NCI-H82 treated with DMSO at 0.1 percent for 48 hours (cell line): ENCODE results near the gene PI16.
"Not testable (repeated sequence)": the region's sequence is repeated elsewhere in the genome, so short reads cannot be mapped to it uniquely, and the experiment has no call there.

Experiments used
- DNase-seq: peaks from one replicate; lab custom pipeline; 2025; ENCODE audit not compliant: unreplicated experiment; lab: John Stamatoyannopoulos, UW

Gene PI16

DNA sequence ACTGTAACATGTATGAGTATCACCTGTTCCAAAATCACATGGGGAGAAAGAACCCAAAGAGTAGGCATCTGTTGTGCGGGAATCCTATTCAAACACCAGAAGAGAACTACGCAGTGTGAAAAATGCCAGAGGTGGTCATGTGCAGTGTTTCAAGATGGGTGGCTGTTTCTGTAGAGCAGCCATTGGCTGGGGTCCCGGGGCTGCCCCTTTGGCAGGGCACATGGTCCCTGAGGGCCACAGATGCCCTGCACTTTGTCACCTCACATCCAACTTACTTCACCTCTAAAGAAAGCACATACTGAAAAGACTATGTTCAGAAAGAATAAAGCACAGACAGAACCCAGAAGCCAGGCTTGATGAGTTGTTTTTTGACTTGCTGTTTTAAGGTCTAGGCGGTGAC, 19.1 kb downstream of the PI16 start:
- no peak for DNase-seq

DNA sequence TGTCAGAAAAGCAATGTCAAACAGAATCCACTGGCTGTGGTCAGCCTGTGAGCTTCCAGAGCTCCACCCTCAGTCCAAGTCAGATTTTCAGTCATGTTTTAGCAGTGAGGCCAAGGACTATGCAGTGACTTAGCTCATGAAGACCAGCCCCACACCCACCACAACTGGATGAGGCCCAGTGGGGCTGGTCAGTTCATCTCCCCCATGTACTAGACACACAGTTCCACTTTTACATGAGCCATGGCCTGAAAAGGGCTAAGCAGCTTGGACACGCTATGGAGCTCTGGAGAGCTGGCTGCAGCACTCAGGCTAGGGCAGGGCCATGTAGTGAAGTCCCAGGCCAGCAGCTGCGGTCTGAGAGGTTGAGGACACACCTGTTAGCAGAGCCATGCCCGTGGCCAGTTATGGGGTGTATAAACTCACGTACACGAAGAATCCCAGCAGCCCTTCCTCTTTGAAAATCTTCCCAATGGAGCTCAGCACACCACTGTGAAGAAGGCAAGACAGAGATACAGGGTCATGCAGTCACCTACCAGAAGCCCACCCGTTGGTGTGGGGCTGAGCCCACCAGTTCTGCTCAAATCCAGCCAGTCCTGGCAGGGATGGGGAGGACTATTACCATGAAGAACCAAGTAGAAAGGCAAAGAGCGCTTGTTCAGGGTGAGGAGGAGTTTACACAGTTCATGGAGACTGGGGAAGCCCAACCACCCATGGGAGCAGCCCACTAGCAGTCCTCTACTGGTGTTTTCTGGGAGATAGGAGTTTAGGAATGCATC, 20.9 kb downstream of the PI16 start:
- DNase-seq: no peak

DNA sequence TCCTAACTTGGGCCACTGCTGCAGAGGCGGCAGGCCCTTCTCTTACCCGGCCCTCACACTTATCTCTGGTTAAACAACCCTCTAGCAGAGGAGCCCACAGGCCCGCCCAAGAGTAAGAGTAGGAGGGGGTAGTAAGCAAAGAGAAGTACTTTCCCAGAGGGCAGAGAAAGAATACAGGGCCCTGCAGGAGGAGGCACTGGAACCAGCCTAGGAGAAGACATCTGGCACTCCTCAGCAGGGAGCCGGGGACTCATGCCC, 21.4 kb downstream of the PI16 start:
- no peak for DNase-seq

DNA sequence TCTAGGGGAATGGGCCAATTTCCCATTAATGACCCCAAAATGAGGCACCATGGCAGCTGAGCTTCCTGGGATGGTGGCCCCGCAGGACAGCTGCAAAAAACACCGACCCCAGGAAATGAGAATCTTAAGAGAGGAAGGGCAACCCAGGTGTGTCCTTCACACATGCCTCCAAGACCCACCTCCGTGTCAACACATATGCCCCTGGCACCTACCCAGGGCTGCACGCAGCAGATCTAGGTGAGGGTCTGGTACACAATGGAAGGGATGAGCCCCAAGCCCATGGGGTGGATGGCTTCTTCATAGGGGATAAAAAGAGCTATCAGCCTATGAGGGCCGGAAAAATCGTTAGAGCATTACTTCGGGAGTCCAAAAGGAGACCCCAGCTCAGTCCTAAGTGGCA, 22.0 kb downstream of the PI16 start:
- DNase-seq: no peak

DNA sequence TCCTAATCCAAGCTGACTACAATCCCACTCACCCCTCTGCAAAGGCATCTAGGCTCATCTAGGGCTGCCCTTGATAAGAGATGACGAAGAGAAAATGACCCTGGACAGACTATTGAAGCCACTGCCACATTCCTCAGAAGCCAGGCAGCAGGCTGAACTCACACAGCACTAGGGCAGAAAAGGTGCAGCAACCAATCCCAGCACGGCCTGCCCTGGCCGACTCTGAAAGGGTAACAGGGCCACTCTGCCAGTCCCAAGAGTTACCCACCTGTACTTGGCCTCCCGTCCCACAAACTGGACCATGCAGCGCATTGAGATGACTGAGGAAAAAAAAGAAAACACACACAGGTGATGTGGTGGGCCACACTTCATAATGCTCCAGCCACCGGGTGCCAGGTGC, 22.4 kb downstream of the PI16 start:
- DNase-seq: no peak

DNA sequence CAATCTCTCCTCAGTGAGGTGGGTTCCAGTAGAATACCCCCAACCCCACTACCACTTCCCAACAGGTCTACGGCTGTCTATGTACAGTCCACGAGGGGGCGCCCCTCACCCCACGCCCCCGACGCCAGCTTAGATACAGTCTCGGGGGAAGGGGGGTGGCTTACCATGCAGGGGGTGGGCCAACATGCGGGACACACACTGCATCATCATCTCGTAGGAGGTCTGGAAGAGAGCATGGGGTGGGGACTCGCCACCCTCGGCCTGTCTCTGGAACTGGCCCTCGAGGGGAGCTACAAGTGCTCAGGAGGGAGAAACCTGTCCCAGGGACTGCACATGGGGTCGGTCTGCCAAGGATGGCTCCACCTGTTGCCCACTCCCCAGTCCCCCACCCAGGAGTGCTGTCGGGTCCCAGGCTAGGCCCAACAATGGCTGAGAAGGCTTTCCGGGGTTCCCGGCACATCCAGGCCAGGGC, 23.0 kb downstream of the PI16 start:
- no peak for DNase-seq

DNA sequence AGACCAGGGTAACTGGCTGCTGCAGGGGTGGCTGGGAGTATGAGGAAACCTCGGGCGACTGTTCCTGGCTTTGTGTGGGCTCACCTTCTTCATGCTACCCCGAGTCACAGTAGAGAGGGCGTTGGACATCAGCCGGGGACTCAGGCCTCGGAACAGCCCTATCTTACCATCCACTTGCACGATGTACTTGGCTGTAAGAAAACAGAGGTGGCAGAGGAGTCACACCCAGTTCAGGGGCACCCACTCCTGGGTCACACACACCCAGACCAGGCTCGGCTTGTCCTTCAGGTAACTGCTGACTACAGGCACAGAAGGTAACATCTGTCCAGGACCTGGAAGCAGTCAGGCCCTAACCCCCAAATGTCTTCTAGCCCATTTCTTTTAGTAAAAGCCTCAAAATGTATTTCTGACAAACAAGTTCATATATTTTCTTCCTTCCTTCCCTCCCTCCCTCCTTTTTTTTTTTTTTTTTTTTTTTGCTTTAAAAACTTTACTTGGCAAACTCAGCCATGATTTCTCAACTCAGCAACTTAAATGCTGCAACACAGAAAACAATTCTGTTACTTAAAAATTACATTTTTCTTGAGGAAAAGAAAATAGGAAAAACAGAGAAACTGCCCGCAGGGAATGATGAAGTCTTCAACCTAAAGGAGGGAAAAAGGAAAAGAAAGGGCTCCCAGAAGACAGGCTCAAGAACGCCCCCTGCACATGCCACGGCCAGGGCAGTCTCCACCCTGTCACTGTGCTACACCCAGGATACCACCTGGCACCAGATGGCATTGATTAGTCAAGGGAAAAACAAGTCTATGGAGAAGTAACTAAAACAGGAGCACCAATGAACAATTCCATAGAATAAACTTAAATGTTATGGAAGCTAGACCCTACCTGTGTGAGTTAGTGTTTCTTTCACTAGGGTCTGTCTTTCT, 24.1 kb downstream of the PI16 start:
- DNase-seq: no peak

DNA sequence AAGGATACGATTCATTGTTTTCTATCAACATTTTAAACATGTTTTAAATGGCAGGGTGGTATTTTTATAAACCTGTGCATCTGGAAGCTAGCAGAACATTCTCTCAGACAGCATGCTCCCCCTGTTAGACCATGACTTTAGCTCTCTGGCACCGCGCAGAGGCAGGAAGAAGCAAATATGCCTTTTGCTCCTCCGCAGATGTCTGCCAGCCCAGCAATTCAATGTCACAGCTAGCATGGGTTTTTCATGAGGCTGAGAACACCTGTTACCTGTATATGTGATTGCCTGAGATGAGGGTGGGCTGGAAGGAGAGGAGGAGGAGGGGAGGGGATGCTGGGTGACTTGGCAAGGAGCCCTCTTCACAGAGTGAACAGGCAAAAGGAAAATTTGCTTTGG, 24.8 kb downstream of the PI16 start:
- DNase-seq: no peak

DNA sequence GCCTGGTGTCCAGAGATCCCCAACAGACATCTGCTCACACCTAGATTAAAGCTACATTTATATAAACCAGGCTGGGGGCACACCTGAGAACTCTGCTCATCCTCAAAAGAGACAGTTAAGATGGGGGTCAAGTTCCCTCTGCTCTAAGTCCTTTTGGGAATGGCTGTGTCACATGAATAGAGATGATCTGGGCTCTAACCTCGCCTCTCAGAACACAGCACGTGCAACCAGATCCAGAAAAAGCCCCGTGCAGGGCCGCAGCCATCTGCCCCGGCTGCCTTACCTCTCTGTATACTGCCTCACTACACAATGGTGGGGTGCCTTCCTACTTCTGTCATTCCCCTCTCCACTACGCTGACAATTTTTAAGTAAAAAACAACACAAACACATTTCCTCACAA, 25.6 kb downstream of the PI16 start:
- DNase-seq: no peak

DNA sequence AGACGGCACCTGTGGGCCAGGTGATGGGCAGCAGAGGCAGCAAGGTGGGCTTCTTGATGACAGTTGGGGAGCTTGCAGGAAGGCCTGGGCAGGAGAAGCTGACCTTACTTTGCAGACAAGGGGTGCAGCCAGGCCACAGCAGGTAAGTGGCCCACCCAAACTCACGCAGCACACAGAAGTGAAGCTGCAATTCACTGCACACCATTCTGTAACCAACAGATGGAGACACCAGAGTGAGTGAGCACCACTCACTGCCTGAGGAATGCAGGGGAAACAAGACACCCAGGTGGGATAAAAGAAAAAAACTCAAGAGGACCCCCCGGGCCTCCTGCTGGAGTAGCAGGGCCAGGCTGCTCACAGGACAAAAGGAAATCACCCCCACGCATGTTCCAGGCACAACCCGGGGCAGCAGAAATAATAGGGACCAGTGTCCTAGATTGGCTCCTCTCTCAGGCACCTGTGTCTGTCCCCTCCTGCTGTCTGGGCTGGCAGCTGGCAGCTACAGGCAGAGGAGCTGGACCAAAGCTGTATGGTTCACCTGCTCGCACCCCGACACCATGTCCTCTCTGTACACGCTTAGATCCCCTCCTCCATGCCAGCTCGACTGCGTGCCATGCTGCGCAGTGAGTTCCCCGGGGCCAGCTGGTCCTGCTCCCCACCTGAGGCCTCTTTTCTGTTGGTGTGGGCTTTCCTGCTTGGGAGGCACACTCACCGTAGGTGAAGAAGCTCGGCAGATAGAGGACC, 26.5 kb downstream of the PI16 start:
- DNase-seq: no peak

DNA sequence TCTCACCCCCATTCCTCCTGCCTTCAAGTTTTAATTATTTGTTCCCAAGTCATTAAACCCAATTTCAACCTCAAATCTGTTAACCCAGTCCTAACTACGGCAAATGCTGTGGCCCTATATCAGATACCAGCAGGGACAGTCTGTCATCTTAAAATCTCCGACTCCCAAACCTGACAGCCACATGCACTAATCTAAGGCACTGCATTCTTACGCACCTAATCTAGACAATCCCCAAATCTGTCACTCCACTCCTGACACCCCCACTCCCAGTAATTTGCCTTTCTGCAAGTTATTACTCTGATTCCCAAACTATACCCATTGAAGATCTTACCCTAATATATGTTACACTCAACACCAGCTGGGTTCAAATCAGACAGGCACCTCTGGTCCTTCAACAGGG, 29.0 kb downstream of the PI16 start:
- DNase-seq: no peak

DNA sequence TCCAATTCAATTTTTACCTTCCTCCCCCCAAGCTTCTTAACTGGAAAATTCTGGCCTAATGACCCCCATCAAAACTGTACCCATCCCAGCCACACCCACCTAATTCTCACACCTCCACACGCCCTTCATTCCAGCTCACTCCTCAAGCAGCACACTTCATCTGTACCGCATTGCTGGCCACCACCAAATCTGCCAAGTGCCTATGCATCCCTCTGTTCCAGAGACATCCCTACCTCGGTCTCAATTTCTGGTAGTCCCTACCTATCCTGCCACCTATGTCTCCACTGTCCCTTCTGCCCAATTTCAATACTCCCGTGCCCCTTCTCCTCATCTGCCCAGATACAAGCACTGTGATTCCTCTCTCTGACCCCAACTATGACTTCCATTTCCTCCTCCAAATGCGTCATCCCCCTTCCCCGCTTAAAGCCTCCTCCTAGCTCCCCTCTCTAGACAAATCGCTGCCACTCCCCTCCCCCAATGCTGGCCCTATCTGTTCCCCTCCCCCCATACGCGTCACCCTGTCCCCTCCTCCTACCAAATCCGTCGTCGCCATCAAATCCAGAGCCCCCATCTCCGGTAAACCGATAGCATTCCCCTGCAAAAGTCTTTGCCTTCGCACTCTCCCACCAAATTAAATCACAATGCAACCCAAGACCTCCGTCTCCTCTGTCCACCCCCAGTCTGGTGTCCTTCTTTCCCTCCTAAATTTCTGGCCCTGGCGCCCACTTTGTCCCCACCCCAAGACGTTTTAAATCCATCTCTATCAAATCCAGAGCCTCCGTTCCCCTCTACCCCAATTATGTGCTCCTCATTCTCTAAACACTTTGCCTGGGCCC, 30.3 kb downstream of the PI16 start:
- peak; percentile 59 for DNase-seq

DNA sequence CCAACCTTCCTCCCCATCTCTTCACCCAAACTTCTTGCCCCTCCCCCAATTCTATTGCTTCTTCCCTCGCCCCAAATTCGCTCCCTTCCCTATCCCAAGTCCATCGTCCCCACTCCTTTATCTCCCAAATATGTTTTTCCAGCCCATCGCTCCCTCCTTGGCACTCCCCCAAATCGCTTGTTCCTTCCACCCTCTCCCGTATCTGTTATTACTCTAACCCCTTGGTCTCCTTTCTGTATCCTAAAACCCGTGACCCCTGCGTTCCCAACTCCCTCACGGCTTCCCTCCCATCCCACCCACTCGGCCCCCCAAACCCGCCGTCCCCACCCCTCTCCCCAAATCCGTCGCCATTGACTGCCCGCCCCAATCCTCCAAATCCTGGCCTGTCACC, 30.9 kb downstream of the PI16 start:
- DNase-seq: no peak

DNA sequence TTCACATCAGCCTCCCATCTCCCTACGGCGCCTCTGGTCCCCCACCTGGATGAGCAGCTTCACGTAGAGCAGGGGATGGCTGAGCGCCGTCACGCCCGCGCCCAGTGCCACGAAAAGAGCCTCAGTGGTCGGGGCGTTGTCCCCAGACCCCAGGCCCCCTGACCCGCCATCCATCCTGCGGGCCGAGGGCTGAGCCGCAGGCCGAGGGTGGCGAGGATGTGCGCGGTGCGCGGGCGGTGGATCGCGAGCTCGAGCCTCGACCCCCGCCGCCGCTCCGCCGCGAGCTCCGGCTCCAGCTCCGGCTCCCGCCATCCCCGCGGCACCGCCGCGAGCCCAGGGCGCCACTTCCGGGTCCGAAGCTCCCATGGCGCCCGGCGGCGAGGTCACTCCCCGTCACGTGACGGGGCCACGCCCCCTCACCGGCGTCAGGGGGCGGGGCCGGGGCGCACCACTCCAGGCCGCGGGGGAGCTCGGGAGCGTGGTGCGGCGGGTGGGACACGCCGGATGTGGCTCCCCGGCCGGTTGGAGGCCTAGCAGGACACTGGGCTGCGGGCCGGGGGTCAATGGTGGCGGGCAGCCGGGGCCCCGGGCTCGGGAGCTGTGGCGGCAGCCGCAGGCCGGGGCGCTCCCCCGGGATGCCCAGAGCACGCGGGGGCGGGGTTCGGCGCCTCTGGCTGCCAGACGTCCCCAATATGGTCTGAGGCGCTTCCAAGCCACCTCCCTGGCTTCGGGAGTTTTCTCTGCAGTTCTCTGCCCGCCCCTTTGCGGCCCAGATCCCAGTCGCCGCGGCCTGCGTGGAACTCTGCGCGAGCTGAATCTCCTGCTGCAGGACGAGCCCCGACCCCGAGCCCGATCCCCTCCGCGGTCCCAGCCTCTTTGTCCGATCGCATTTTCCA, 31.5 kb downstream of the PI16 start, which contains the start of gene MTCH1:
TSS of gene MTCH1 (minus strand) at position 389 of the 896 bp plus-strand sequence. CDS start at position 366, 23 bp downstream.
- peak; percentile 65 for DNase-seq

DNA sequence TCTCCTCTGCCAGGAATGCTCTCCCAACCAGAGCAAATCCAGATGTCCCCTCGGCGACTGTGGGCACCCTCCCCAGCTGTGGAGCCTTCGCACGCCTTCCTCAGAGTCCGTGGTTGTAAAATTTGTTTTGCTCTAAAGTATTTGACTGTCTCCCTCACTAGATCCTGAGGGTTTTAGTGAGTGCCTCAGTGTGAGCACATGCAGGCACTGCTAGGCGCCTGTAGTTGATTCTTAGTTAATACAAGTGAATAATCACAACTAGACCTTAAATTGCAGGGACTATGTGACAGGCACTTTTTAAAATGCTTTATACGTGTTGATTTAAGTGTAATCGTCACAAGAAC, 32.1 kb downstream of the PI16 start:
- no peak for DNase-seq

DNA sequence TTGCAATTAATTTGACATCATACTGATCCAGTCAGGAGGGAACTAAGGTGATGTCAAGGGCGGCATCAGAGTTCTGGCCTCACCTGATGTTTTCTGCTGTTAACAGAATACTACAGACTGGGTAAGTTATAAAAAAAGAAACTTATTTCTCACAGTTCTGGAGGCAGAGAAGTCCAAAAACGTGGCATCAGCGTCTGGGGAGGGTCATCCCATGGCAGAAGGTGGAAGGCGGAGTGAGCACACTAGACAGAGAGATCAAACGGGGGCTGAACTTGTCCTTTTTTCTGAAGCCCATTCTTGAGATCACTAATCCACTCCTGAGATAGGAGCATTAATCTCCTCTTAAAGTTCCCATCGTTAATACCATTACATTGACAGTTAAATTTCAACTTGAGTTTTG, 34.7 kb downstream of the PI16 start:
- DNase-seq: no peak

DNA sequence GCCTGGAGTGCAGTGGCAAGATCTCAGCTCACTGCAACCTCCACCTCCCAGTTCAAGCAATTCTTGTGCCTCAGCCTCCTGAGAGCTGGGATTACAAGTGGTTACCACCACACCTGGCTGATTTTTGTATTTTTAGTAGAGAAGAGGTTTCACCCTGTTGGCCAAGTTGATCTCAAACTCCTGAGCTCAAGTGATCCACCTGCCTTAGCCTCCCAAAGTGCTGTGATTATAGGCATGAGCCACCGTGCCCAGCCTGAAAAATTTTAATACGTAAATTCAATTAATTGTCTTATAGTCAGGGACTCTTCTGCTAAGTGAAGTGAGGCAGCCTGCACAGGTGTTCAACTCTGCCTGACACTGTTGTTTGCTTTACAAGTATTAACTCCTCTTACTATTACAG, 35.9 kb downstream of the PI16 start:
- not testable (repeated sequence) for DNase-seq

DNA sequence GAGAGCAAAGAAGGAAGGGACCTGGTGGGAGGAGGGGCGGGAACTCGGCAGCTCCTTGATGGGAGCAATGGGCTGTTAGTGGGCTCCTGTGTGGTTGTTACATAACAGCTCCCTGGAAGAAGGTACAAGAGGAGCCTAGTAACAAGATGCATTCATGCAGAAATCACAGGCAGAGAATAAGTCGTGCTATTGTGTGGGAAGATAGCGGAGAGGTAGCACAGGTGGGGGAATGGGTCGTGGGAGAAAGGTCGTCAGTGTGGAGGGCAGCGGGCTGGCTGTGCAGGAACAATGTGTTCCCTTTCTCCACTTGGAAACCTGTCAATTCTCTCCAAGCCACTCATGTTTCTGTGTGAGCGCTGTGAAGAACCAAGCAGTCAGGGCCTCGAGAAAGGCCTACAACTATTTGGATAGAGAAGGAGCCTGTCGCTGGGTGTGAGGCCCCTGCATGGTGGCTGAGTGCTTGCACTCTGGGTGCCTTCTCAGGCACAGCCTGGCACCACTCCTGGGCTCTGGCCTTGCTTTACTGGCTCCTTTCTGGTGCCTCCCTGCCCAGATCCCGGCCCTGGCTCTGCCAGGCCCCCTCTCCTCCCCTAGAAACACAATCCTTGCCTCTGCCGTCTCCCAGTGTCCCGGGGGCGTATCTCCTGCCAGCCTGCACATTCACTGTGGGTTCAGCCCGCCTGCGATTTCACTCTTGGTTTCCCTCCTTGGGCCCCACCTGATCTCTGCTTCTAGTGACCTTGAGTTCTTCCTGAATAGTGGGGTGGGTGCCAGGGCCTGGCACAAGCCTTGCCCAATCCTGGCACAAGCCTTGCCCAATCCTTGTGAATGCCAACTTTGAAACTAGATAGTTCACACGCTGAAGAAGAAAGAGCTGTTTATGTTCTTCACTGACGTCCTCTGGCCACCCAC, 43.5 kb downstream of the PI16 start:
- no peak for DNase-seq

DNA sequence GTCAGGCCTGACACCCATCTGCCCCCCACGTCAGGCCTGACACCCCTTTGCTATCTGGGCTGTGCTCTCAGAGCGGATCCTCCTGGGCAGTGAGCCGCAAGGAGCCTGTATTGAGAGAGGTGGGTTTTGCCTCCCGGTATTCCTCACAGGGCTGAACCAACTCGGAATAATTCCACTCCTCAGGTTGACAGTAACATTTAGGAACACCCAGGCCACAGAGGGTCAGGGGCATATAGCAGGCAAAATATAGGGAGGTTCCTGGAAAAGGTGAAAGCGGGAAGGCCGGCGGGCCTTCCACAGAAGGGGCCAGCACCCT, 44.1 kb downstream of the PI16 start:
- DNase-seq: no peak
